Measurements from ENCODE around the gene ARHGAP23.

Gene ARHGAP23

DNA sequence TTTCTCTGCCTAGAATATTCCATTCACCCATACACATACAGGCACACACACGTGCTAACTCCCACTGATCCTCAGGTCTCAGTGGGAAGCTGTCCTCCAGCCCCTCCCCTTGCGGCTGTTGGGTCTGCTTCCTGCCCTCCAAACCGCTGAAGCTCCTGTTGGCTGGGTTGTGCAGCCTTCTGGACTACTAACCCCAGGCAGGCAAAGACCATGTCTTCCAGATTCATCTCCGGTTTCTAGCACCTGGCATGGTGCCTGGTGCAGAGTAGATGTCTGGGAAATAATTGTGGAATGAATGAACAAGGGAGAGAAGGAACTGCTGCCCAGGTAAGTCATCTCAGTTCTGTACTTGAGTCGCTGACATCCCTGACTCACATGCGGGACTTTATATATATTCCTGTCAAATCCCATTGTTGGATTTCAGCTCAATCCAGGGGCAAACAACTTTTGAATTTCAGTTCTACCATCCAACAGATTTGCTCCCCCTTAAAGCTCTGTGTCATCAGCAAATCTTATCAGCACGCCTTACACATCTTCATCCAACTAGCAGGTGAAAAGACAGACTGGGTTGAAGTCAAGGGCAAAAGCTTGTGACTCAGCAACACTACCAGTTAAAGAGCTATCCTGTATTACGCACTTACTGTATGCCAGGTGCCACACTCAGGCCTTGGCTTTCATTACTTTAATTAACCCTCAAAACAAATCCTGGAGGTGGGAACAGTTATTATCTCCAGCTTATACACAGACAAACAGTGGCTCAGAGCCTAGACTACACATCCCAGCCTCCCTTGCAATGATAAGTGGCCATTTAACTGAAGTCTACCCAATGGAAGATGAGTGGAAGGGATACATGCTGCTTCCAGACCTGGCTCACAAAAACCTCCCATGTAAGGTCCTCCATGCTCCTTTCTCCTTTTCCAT lies 126.4 kb downstream of the ARHGAP23 start:
- no peak for DNase-seq

DNA sequence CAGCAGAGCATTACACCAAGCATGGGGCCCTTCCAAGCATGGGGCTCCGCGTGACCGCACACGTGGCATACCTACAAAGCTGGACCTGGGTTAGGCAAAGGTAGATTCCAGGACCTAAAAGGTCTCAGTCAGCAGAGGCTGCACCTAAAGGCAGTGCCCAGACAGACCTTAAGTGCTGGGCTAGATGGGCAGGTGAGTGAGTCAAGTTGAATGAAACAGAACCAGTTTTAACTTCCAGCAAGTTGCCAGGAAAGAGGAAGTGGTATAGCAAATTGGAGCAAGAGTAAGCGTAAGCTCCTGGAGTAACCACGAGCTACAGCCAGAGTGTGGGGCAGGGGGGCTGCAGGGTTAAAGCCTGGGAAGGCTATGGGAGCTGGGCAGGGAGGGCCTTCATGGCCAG lies 128.0 kb downstream of the ARHGAP23 start:
- no peak for DNase-seq

DNA sequence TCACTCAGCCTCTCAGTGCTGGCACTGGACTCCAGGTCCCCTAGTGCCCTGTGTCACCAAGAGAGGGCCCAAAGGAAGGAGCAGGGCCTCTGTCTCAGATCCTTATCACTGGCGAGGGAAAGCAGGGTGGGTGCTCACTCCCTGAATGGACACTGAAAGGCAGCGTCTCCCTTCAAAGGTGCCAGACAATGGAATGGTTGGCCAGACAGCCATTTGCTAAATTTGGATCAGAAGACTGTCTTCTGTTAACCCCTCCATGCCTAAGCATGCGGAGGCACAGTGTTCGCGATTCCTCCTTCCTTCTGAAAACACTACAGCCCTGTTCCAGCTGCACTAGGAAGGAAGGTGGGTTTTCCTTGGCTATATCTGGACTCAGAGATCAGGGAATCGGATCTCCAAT lies 129.1 kb downstream of the ARHGAP23 start:
- no peak for DNase-seq

DNA sequence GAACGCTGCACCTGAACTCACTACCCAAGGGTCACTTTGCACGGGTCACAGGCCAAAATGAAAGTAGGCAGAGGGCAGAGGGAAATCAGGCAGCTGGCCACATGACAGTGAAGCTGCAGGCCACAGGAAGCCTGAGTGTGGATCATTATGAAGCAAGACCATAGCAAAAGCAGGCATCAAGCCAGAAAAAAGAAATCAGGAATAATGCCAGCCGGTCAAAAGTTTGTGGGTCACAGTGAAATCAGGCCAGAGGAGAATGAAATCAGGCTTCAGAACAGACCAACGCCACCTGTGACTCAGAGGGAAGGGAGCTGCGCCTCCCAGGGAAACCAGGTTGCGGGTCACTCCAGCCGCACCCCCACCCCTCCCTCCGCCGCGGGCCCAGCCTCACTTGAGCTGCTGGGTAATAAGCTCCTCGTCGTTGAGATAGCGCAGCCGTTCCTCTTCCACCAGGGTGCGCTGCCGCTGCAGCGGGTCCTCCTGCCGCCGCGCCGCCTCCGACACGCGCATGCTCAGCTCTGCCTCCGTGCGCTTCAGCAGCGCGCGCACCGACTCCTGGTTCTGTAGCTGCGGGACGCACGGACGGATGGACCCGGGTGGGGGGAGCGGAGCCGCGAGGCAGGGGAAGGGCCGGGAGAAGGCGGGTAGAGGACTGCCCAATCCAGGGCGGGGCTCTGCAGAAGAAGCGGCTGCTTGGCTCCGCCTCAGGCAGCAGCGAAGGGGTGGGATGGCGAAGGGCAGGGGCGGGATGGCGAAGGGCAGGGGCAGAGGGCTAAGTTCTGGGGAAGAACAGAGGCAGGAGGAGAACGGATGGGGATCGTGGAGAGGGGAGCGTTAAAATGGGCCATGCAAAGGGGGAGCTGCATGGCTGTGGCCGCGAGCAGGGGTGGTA lies 129.8 kb downstream of the ARHGAP23 start:
- DNase-seq, result peak; percentile 89

DNA sequence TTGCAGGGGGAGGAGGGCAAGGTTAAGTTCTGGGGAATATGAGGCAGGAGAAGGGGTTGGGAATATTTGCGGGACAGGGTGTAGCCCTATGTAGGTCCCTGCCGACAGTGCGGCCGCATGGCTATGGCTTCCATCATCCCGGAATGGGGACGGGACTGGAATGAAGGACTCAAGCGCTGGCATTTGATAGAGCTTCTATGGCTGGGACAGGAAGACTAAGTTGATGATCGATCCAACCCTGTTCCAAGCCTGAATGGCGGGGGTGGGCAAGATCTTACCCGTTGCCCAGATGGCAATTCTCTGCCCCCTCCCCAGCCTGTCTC lies 130.4 kb downstream of the ARHGAP23 start:
- no peak for DNase-seq

DNA sequence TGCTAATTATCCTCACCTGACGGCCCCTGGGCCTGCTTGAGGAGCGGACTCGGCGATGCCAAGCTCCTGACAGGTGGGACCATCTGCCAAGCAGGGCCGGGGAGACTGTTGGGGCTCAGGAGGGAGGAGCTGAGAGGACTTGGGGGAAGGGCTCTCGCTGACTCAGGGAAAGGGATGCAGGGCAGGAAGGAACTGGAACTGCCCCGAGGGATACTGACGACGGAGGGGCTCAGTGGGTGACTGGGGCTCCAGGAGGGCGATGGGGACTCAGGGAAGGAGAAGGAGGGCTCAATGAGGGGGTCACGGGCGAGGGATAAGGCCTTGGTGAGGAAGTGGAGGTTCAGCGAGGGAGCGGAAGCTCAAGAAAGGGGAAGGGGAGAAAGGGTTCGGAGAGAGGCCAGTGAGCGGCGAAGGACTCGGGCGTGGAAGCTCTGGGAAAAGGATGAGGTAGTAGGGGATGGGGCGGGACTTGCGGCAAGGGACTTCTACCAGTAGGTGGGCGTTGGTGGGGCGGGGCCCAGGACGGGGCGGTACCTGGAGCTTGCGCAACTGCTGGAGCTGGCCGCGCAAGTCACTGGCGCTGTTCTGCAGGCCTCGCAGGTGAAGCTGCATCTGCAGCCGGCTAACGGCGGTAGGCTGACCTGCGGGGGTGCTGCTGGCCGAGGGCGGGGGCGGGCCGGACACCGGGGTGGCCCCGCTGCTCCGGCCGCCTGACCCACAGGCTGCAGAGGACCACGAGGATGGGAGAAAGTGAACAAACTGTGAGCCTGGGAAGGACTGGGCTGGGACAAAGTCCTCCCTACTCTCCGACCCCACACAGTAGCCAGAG lies 131.0 kb downstream of the ARHGAP23 start:
- peak; percentile 61 for DNase-seq

DNA sequence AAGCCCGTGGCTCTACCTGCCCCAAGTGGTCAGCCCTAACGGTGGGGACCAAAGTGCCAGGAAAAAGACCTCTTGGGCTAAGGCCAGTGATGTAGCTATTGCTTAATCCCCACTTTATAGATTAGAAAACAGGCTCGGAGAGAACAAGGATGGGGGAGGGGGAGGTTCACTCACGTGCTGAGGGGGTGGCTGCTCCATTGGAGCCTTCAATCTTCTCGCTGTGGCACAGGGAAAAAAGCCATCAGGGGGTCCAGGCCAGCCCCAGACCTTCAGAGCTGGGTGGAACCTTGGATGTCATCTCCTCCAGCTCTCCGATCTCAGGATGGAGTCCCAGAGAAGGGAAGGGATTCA lies 131.6 kb downstream of the ARHGAP23 start:
- no peak for DNase-seq

DNA sequence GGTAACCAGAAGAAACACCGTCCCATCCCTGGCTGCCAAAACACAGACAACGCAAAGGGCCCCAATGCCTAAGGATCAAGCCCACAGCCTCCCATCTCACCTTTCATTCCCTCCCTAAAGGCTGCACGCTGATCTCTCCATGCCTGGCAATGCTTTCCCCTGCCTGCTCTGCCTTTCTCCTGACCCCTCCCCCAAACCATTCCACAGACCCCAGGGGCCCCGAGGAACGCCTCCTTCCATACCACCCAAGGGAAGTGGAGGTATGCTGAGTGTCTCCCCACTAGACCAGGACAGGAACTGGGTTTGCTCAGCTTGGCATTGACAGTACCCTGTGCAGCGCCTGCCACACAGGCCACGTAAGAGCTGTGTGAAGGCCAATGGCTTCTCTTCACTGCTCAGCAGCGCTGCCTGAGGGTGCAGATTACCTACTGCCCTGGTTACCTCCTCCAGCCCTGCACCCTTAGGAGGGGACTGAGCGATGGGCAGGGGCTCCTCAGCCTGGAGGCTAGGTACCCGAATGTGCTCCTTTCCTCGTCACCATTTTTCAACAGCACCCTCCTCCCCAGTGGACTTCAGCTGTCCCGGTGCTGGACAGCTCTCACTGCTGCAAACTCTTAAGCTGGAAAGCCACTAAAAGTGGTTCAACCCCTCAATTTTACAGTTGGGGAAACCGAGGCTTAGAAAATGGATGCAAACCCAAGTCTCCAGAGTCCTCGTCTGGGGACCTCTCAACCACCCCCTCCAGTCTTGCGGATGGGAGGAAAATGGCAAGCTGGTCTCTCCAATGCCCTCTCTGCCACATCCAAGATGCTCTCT lies 132.4 kb downstream of the ARHGAP23 start:
- no peak for DNase-seq

DNA sequence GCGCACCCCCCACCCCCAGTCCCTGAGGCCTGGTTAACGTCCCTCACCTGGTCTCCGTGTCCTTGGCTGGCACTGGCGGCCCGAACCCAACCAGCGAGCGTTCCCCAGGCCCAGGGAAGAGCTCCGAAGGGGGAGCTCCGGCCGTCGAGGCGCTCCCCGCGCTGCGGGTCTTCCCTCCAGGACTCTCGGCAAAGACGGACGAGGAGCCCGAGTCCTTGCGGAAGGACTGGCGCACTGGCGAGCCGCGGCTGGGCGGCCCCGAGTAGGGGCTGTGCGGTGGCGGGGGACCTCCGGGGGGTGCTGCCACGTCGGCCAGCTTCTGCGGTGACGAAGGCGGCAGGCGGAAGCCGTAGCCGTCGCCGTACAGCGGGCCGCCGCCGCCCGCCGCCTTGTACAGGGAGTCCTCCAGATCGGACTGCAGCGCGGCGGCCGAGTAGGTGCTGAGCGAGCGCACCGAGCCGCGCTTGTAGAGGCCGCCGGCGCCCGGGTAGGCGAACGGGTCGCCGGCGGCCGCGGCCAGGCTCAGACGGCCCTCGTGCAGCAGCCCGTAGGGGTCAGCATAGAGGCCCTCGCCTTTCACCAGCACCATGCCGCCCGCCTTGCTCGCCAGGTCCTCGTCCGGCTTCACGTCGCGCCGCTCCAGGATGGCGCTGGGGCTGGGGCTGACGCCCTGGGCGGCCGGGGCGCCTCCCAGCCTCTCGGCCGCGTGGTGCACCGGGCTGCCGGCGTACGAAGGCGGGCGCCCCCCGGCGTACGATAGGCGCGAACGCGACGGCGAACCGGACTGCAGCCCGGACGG lies 133.4 kb downstream of the ARHGAP23 start:
- DNase-seq, result no peak
